Activated CD4-positive, CD25-positive, alpha-beta regulatory T cell treated with anti-CD3 and anti-CD28 coated beads, Interleukin-2, amount 50 U/mL, for 24 hours (primary cell): ENCODE data around the gene ZNF467.

ENCODE experiments used
- ATAC-seq, 2 donors: fragments of 150-1000 bp; cut with Tn5 transposase; one replicate each; pipeline ENCODE4 v1.10.0; 2021; ENCODE audit warnings: mild to moderate bottlenecking in 1 of 2, moderate library complexity in 1 of 2

ZNF467 gene

DNA sequence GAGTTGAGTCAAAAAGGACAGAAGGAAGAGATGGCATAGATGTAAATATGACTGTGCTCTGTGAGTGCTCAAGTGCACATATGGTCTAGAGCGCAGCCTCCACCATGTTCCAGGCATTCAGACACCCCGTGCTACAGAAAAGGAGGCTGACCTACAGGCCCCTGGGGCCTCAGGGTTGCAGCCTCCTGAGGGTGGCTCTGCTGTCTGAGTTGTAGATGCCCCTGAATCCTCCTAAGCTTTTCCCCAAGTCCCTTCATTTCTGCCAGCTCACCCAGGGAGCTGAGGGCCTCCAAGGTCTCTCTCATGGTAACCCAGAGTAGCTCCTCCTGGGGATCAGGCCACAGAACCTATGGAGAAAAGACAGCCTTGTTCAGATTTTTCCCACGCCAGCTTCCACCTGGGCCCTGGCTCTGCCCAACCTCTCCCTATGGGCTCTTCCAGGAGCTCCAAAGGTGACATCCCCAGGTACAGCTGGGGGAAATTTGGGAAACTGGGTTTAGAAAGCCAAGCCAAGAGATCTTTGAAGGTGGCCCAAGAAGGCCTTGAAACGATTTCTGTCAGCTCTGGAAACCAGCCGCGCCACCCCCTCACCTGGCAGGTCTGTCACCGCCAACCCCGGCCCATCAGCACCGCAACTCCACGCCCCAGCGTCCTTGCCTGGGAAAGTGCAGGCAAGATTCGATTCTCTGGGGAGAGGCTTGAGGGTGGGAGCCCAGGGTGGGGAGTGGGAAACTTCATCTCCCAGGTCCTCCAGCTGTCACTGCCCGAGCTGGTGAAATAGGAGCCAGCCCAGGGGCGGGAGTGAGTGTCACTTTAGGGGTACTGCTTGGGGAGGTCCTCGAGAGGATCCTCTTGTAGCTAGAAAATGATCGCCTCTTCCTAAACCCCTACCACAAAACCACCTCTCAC is 2.4 kb downstream of the ZNF467 start:
- ATAC-seq: no peak

DNA sequence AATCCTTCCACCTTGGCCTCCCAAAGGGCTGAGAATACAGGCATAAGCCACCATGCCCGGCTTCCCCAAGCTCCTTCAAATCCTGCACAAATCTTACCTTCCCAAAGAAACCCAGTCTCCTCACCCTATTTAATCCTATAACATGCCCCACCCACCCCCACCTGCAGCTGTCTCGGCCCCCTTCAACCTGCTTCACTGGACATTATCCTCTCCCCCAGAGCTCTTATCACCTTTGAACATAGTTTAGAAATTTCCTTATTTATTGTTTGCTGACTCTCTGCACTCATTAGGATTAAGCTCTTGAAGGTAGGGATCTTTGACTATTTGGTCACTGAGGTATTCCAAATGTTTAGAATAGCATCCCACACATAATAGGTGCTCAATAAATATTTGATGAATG is 3.5 kb downstream of the ZNF467 start:
- no peak for ATAC-seq

- no peak for ATAC-seq
Observed at GRCh38 chr7:149768931-149769330, 4.5 kb downstream of the ZNF467 start.

DNA sequence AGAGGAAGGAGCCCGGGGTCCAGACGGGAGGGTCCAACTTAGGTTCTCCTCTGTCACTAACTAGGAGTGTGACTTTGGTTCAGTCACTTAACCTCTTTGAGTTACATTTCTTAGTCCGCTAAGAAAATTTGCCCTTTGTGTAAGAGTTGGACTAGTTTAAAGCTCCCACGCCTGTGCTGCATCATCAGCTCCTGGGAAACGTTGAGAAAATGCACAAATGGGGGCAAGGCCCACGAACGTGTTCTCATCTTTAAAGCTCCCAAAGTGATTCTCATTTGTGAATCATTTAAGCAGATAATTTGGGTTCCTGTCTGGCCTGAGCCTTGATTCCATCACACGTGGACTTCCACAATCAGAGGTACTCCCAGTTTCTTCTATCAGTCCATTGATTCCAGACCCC is 6.3 kb downstream of the ZNF467 start:
- no peak for ATAC-seq

DNA sequence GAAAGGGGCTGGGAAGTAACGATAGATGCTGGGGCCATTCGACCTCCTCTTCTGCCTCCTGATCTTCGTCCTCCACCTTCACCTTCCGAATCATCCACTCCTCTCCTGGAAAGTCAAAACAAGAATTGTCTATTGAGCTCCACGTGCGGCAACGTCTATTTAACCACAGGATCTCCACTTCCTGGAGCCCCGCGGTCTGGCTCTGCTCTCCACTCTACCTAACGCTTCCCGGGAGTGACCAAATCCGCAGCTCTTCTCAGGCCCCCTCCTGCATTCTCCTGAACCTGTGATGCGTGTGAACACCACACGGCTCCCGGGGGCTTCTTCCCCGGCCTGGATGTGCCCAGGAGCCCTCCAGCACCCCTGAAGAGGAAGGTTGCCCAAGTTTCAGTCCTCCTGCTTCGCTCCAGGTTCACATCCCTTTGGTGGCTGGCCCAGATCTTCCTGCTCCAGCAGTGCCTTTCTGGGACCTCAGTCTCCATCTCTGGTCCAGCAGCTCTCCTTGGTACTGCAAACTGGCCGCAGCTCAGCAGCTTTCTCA is 7.2 kb downstream of the ZNF467 start:
- no peak for ATAC-seq

DNA sequence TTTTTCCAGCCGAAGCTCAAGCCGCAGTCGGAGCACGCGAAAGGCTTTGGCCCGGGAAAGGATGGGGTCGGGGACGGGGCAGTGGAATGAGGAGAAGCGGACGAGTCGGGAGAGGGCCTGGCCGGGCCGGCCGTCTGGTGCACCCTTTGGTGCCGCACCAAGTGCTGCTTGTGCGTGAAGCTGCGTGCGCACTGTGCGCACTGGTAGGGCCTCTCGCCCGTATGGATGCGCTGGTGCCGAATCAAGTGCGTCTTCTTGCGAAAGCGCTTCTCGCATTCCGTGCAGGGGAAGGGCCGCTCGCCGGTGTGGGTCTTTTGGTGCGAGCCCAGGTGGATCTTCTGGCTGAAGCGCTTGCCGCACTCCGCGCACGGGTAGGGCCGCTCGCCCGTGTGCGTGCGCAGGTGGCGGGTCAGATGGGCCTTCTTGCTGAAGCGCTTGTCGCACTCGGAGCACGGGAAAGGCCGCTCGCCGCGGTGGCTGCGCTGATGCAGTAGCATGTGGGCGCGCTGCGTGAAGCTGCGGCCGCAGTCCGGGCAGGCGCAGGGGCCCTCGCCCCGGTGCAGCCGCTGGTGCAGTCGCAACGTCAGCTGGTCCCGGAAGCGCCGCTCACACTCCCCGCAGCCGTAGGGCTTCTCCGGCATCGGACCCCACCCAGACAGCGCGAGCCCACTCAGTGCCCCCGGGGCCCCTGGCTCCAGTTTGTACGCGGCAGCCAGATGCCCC is 7.8 kb downstream of the ZNF467 start:
- ATAC-seq: no peak

DNA sequence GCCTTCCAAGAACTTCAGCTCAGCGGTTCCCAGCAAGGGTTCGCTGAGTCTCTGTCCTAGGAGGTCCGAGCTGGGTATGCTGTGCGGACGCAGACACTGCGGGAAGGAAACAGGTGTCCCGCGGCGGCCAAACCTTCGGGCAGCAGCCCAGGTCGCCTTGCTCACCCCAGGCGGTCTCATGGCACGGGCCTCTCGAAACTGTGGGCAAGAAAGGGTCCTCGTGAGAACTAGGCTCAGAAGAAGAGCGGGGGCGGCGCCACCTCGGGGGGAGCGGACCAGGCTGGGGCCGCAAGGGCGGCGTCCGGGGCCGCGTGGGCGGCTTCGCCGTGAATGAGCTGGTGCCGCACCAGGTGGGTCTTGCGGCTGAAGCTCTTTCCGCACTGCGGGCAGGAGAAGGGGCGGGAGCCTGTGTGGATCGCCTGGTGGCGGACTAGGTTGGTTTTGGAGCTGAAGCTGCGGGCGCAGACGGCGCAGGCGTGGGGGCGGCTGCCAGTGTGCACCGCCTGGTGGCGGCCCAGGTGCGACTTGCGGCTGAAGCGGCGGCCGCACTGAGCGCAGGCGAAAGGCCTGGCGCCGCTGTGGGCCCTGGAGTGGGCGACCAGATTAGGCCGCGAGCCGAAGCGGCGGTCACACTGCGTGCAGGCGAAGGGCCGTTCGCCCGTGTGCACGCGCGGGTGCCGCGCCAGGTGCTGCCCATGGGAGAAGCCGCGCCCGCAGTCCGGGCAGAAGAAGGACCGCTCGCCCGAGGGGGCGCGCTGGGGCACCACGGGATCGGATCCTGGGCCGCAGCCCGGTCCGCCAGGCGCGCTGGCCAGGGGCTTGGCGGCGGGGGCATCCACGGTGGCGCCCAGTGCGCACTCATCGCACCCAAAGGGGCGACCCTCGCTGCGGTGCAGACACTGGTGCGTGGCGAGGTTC is 8.6 kb downstream of the ZNF467 start:
- ATAC-seq: no peak

DNA sequence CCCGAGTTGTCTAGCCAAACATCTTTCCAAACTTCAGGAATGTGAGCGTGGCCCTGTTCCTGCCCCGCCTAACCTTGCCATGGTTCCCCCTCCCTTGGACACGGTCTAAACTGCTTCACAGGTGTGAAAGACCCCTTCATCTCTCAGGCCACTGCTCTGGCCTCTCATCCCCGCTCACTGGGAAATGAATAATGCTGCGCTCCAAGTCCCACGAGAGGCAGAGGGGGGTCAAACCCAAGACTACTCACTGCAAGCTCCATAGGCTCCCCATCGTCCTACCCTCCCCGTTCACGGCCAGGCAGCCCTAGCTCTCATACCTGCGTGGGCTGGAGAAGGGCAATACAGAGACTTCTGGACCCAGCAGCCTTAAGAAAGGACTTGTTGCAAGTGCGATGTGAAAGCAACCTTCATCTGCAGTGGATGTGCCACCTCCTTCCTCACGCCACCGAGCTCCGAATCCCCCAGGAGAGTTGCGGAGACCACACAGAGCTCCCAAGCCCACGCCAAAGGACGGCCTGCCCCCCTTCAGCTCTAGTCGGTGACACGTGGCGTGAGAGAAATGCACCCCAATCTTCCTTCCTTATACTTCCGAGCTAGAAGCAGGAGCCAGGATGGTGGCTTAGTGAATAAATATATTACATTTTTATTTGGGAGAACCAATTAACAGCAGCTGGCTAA is 9.7 kb downstream of the ZNF467 start:
- ATAC-seq: no peak

- no peak for ATAC-seq
Observed at GRCh38 chr7:149762610-149763009, 10.8 kb downstream of the ZNF467 start.

DNA sequence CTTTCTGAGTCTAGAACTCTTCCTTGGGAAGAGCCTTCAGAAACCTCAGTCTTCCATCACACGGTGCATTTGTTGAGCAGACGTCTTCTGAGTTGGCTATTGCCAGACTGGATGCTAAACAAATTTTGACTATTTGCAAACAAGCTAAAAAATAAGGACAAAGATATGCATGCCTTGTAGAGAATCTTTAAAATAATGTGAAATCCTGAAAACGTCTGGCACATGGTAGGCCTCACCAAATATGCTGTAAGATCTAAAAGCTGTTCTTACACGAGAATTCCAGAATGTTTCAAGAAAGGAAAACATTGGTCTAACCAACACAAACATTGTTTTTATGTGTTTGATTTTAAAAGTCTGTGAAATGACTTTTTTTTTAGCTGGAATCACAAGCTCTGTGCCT is 11.3 kb downstream of the ZNF467 start:
- no peak for ATAC-seq

DNA sequence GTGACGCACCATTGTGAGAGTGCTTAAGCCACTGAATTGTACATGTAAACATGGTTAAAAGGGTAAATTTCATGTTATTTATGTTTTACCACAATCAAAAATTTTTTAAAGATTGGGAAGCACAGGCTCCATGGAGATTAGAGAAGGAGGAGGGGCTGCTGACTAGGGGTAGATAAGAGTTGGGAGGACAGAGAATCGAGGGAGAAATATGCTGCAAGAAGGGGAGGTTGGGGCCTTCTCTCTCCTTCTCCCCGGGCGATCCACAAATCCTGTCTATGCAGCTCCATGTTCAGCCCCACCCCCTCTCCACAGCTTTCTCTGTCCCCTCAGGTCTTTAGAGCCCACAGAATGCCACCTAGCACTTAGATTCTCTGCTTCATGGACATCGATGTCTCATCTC is 12.1 kb downstream of the ZNF467 start:
- no peak for ATAC-seq

GRCh38 chr7:149760538-149760937 is 12.8 kb downstream of the ZNF467 start:
- ATAC-seq: no peak

GRCh38 chr7:149759093-149759860 is 14.1 kb downstream of the ZNF467 start:
- no peak for ATAC-seq

- ATAC-seq: no peak
Observed at GRCh38 chr7:149753375-149754233, 19.8 kb downstream of the ZNF467 start.

GRCh38 chr7:149752646-149753045 is 20.7 kb downstream of the ZNF467 start:
- no peak for ATAC-seq

GRCh38 chr7:149751043-149751775 is 22.2 kb downstream of the ZNF467 start:
- ATAC-seq: no peak

DNA sequence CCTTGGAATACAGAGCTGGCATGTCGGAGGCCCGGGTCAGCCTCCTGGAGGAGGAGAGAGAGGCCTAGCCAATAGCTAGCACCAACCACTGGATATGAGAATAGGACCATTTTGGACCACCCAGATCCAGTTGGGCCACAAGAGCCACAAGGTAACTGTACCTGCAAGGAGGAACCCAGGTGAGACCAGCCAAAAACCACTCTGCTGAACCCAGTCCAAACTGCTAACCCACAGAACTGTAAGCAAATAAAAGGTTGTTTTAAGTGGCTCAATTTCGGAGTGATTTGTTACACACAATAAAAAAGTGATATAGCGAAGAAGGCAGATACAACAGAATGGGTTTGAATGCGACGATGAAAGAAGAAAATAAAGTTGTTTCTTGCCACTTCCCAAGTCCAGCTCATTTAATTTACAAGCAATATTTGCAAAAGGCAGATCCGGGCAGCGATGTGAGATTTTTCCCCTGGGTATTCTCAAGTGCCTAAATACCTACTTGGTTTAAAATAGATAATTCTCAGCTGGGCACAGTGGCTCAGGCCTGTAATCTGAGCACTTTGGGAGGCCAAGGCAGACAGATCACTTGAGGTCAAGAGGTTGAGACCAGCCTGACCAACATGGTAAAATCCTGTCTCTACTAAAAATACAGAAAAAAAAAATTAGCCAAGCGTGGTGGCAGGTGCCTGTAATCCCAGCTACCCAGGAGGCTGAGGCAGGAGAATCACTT is 23.1 kb downstream of the ZNF467 start:
- no peak for ATAC-seq

GRCh38 chr7:149748076-149748874 is 25.1 kb downstream of the ZNF467 start:
- no peak for ATAC-seq
